SKM-1 (cell line): Measurements from ENCODE around the gene KLF4.

Experiments
- DNase-seq: peaks from one replicate; lab custom pipeline; 2025; ENCODE audit not compliant: unreplicated experiment; lab: John Stamatoyannopoulos, UW

KLF4 gene

DNA sequence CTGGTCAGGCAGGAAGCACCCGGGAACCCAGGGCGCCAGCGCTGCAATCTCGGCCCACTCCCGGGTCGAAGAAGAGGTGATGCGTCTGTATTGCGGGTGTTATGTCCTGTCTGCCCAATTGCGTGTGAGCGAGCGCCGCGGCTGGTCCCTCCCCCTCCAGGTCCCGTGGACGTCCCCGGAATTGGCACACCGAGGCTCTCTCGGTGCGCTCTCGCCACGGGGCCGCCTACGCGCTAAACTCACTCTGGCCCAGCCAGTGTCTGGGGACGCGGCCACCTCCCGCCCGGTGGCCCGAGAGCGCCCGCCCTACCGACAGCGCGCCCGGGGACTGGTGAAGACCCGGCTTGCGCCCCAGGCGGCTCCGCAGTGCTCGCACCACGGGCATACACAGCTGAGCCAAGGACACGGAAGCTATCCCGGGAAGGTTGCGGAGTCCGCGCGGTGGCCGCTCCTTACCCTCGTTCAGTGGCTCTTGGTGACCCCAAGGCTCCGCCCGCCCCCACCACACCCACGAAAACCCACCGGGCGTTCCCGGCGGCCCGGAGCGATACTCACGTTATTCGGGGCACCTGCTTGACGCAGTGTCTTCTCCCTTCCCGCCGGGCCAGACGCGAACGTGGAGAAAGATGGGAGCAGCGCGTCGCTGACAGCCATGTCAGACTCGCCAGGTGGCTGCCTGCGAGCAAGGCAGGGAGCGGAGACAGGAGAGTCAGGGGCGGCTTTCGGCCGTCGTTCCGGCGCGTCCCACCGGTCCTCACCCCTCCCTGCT lies 1.0 kb downstream of the KLF4 start:
- no peak for DNase-seq

- DNase-seq: no peak
Measured at GRCh38 chr9:107487521-107488374, 1.8 kb downstream of the KLF4 start.

DNA sequence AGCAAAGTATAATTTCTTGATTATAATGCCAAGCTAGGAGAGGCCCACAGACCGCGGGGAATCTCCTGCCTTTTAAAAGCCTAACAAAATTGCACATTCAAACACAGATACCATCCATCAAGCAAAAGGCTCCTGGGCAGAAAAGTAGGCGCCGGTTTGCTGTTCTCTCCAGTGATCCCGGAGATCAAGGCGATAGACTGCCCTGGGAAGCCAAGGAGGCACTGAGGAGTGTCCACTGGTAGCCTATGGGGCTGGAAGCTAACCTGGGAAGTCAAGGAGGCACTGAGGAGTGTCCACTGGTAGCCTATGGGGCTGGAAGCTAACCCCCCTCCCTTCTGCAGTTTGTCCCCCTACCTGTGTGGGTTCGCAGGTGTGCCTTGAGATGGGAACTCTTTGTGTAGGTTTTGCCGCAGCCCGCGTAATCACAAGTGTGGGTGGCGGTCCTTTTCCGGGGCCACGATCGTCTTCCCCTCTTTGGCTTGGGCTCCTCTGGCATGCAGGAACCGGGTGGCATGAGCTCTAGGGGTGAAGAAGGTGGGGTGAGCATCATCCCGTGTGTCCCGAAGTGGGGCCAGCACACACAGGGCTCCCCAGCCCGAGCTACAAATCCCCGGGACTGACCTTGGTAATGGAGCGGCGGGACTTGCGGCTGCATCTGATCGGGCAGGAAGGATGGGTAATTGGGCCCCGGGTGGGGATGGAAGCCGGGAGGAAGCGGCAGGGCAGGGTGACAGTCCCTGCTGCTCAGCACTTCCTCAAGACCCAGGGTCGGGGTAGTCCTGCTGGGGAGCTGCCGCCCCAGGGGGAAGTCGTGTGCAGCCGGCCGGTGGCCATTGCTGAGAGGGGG lies 2.7 kb downstream of the KLF4 start:
- DNase-seq: no peak

DNA sequence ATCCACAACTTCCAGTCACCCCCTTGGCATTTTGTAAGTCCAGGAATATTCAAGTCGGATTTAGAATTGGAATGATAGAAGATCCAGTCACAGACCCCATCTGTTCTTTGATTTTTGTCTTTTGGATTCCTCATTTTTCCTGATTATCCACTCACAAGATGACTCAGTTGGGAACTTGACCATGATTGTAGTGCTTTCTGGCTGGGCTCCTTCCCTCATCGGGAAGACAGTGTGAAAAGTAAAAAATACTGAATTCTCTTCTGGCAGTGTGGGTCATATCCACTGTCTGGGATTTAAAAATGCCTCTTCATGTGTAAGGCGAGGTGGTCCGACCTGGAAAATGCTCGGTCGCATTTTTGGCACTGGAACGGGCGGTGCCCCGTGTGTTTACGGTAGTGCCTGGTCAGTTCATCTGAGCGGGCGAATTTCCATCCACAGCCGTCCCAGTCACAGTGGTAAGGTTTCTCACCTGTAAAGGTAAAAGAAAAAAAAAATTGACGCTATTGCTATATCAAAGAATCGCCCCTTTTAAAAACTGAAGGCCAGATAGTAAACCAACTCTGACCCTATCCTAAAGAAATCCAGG lies 4.0 kb downstream of the KLF4 start:
- no peak for DNase-seq

DNA sequence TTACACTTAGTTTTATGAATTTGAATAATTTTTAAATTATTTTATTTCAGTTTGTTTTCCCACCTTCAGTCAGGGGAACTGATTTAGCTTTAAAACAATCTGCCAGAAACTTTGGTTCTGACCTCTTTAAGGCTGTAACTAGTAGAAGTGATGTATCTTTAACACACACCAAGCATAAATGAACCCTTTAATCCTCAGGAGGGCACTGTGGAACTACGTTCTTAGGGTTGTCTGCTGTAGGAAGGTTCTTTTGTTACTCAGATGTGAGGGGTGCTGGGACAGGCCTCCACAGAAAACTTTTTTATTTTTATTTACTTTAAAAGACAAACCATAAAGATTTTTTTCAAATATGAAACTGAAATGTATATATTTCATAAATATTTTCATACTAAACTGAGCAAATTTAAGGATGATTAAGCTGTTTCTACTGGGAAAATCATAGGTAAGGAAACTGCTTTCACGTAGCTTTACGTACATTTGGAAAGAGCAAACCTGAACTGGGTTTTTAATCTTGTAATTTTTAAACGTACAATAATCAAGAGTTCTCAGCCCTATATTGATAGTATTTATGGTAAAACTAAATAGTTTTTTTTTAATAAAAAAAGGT lies 5.3 kb downstream of the KLF4 start:
- DNase-seq: no peak

DNA sequence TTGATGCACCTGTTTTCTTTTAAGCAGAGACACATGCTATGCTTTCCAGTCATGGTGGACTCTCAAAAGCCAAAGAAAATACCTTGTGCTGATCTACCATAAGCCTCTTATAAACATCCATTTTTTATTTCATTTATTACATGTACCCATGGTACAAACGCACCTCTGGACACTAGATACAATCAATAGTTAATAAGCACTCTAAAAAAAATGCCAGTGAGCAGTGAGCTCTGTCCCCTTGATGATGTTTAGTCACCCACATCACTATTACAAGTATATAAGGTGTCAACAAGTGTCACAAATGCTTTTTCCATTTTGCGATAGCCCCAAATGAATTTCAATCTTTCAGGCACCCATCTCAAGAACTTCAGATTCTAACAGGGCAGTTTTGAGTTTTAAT lies 5.9 kb downstream of the KLF4 start:
- DNase-seq: no peak

DNA sequence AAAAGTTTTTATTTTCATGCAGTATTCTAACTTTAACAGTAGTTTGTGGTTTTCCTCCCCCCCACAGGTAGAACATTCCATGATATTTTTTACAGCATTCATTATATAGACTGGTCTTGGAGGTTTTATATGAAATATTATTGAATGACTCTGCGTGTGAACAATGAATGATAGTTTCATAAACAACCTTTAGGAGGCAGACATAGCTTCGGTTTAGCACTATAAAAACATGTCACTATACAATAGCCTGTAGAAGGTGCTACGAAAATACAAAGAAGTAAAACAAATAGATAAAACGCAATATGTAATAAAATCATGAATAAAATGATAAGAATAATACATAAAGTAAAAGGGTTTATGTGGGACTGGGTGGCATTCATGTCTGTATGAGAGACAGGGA lies 8.5 kb downstream of the KLF4 start:
- no peak for DNase-seq

- DNase-seq: peak; percentile 33
Measured at GRCh38 chr9:107480386-107480789, 9.2 kb downstream of the KLF4 start.

- DNase-seq: no peak
Measured at GRCh38 chr9:107478805-107479204, 10.8 kb downstream of the KLF4 start.

GRCh38 chr9:107474124-107474523 lies 15.4 kb downstream of the KLF4 start:
- DNase-seq: no peak

- no peak for DNase-seq
Measured at GRCh38 chr9:107472581-107473340, 16.8 kb downstream of the KLF4 start.

- no peak for DNase-seq
Measured at GRCh38 chr9:107471552-107471951, 18.0 kb downstream of the KLF4 start.

- DNase-seq: no peak
Measured at GRCh38 chr9:107467416-107467815, 22.2 kb downstream of the KLF4 start.

GRCh38 chr9:107466826-107467225 lies 22.7 kb downstream of the KLF4 start:
- no peak for DNase-seq

GRCh38 chr9:107465467-107466451 lies 23.8 kb downstream of the KLF4 start:
- no peak for DNase-seq

- DNase-seq: no peak
Measured at GRCh38 chr9:107464516-107464915, 25.1 kb downstream of the KLF4 start.

- no peak for DNase-seq
Measured at GRCh38 chr9:107462691-107463090, 26.9 kb downstream of the KLF4 start.

- no peak for DNase-seq
Measured at GRCh38 chr9:107460153-107461023, 29.2 kb downstream of the KLF4 start.
